H9 (cell line): ENCODE data around the gene PDLIM7. TPM values are rescaled to one million over a fixed set of nuclear protein-coding genes. Genes with fewer than 3 reads are reported as not detected.

ENCODE experiments used
- DNase-seq: peaks from one replicate; pipeline ENCODE4 v3.0.0-alpha.2; 2017
- H2AFZ ChIP-seq: one replicate; pipeline ENCODE4 v1.6.1; 2013; ENCODE audit warnings: mild to moderate bottlenecking, low read length, control low read depth, moderate library complexity
- H2AK5ac ChIP-seq: 2 replicates; pipeline ENCODE4 v1.6.1; 2013; ENCODE audit warnings: low read length, control low read depth, mixed read lengths; ENCODE audit not compliant: insufficient read length
- H2BK120ac ChIP-seq: one replicate; pipeline ENCODE4 v1.6.1; 2013; ENCODE audit warnings: low read depth, mild to moderate bottlenecking, low read length, control low read depth, inconsistent platforms; ENCODE audit not compliant: poor library complexity, severe bottlenecking
- H2BK12ac ChIP-seq: 2 replicates; pipeline ENCODE4 v1.6.1; 2013; ENCODE audit warnings: low read length, control low read depth, mixed read lengths, low read depth; ENCODE audit not compliant: insufficient read length
- H2BK15ac ChIP-seq: 2 replicates; pipeline ENCODE4 v1.6.1; 2013; ENCODE audit warnings: low read depth, low read length, control low read depth
- H2BK20ac ChIP-seq: one replicate; pipeline ENCODE4 v1.6.1; 2013; ENCODE audit warnings: low read depth, mild to moderate bottlenecking, low read length, control low read depth, inconsistent platforms; ENCODE audit not compliant: poor library complexity, severe bottlenecking
- H2BK5ac ChIP-seq: 2 replicates; pipeline ENCODE4 v1.6.1; 2013; ENCODE audit warnings: low read length, control low read depth, mixed read lengths; ENCODE audit not compliant: insufficient read length
- H3K14ac ChIP-seq: 2 replicates; pipeline ENCODE4 v1.6.1; 2013; ENCODE audit warnings: low read length, control low read depth; ENCODE audit not compliant: insufficient read depth
- H3K18ac ChIP-seq: 2 replicates; pipeline ENCODE4 v1.6.1; 2013; ENCODE audit warnings: low read depth, mild to moderate bottlenecking, mixed read lengths, low read length, control low read depth; ENCODE audit not compliant: insufficient read length
- H3K23ac ChIP-seq: 2 replicates; pipeline ENCODE4 v1.6.1; 2013; ENCODE audit warnings: low read length, control low read depth, mixed read lengths, low read depth; ENCODE audit not compliant: insufficient read length
- H3K23me2 ChIP-seq: 2 replicates; pipeline ENCODE4 v1.6.1; 2013; ENCODE audit warnings: low read depth, mild to moderate bottlenecking, mixed read lengths, low read length, control low read depth; ENCODE audit not compliant: insufficient read length, poor library complexity, severe bottlenecking
- H3K27ac ChIP-seq: 2 replicates; pipeline ENCODE4 v1.5.1; 2013; ENCODE audit warnings: low read length, control low read depth, mixed read lengths, low read depth; ENCODE audit not compliant: insufficient read length
- H3K27me3 ChIP-seq: 2 replicates; pipeline ENCODE4 v1.6.1; 2013; ENCODE audit warnings: low read length, control low read depth, inconsistent platforms; ENCODE audit not compliant: insufficient read depth
- H3K4ac ChIP-seq: 2 replicates; pipeline ENCODE4 v1.6.1; 2013; ENCODE audit warnings: low read depth, mild to moderate bottlenecking, control low read depth, inconsistent platforms, low read length, moderate library complexity
- H3K4me1 ChIP-seq: 2 replicates; pipeline ENCODE4 v1.6.1; 2013; ENCODE audit warnings: low read length, control low read depth, inconsistent platforms; ENCODE audit not compliant: insufficient read depth
- H3K4me2 ChIP-seq: 2 replicates; pipeline ENCODE4 v1.6.1; 2013; ENCODE audit warnings: low read length, control low read depth, mixed read lengths; ENCODE audit not compliant: insufficient read length, insufficient read depth
- H3K56ac ChIP-seq: 2 replicates; pipeline ENCODE4 v1.6.1; 2013; ENCODE audit warnings: low read depth, mild to moderate bottlenecking, mixed read lengths, low read length, control low read depth; ENCODE audit not compliant: insufficient read length
- H3K79me1 ChIP-seq: 2 replicates; pipeline ENCODE4 v1.6.1; 2013; ENCODE audit warnings: low read depth, mild to moderate bottlenecking, moderate library complexity, low read length, control low read depth, inconsistent platforms; ENCODE audit not compliant: insufficient read depth, poor library complexity, severe bottlenecking
- H3K79me2 ChIP-seq: 2 replicates; pipeline ENCODE4 v1.6.1; 2013; ENCODE audit warnings: low read length, control low read depth, inconsistent platforms; ENCODE audit not compliant: insufficient read depth
- H3K9ac ChIP-seq: 2 replicates; pipeline ENCODE4 v1.6.1; 2013; ENCODE audit warnings: low read length, control low read depth, mixed read lengths; ENCODE audit not compliant: insufficient read length; ENCODE audit errors: extremely low read depth
- H3K9me3 ChIP-seq: one replicate; pipeline ENCODE4 v1.6.1; 2013; ENCODE audit warnings: low read depth, low read length, inconsistent platforms; ENCODE audit not compliant: control insufficient read depth
- H3T11ph ChIP-seq: one replicate; pipeline ENCODE4 v1.6.1; 2013; ENCODE audit warnings: mild to moderate bottlenecking, low read length, control low read depth, inconsistent platforms
- H4K20me1 ChIP-seq: one replicate; pipeline ENCODE4 v1.6.1; 2013; ENCODE audit not compliant: control insufficient read depth, insufficient read length, insufficient read depth
- H4K5ac ChIP-seq: 2 replicates; pipeline ENCODE4 v1.6.1; 2013; ENCODE audit warnings: low read depth, mild to moderate bottlenecking, mixed read lengths, low read length, control low read depth; ENCODE audit not compliant: insufficient read length
- H4K8ac ChIP-seq: replicated peaks from 2 replicates; pipeline ENCODE4 v1.6.1; 2013; ENCODE audit warnings: low read length, control low read depth, mixed read lengths, low read depth; ENCODE audit not compliant: insufficient read length
- H4K91ac ChIP-seq: 2 replicates; pipeline ENCODE4 v1.6.1; 2013; ENCODE audit warnings: low read depth, mild to moderate bottlenecking, moderate library complexity, mixed read lengths, low read length, control low read depth; ENCODE audit not compliant: insufficient read length
- H3K27ac Mint-ChIP-seq, 3 experiments: 2 replicates in 2 of 3; 3 replicates in 1 of 3; pipeline ENCODE4 v1.8.0; 2020 to 2021; ENCODE audit warnings: mixed read lengths in 3 of 3, mild to moderate bottlenecking in 1 of 3, moderate library complexity in 1 of 3
- H3K27me3 Mint-ChIP-seq: 2 replicates; pipeline ENCODE4 v1.8.0; 2021; ENCODE audit warnings: low read depth, mild to moderate bottlenecking, moderate library complexity, mixed read lengths
- H3K36me3 Mint-ChIP-seq, 3 experiments: 2 replicates in 2 of 3; 3 replicates in 1 of 3; pipeline ENCODE4 v1.8.0; 2020 to 2021; ENCODE audit warnings: low read depth in 3 of 3, mixed read lengths in 3 of 3; ENCODE audit not compliant: insufficient read depth in 1 of 3
- H3K4me1 Mint-ChIP-seq, 2 experiments: 2 replicates each; pipeline ENCODE4 v1.8.0; 2020; ENCODE audit warnings: mixed read lengths in 2 of 2
- H3K4me3 Mint-ChIP-seq, 2 experiments: 2 replicates in 1 of 2; 3 replicates in 1 of 2; pipeline ENCODE4 v1.8.0; 2020 to 2021; ENCODE audit warnings: mild to moderate bottlenecking in 2 of 2, mixed read lengths in 2 of 2, moderate library complexity in 1 of 2
- H3K9me3 Mint-ChIP-seq, 2 experiments: 2 replicates in 1 of 2; 3 replicates in 1 of 2; pipeline ENCODE4 v1.8.0; 2020; ENCODE audit warnings: mild to moderate bottlenecking in 2 of 2, mixed read lengths in 2 of 2, moderate library complexity in 1 of 2
- CTCF ChIP-seq: fragments of 200-600 bp; sonication (generic); conservative IDR thresholded peaks from 3 replicates; pipeline ENCODE4 v1.8.0; 2021; ENCODE audit warnings: antibody characterized with exemption, mild to moderate bottlenecking
- WGBS: extraction: QIAGEN DNeasy Blood & Tissue Kit; methylation state at CpG from one replicate; pipeline ENCODE4 v1.1.7; 2013; ENCODE audit warnings: missing lambda C conversion rate, low lambda C conversion rate, mixed read lengths; ENCODE audit not compliant: insufficient read length; ENCODE audit errors: extremely low coverage; 5-methylcytosine and 5-hydroxymethylcytosine counted together
- total RNA-seq: library from RNA; stranded (reverse); gene quantifications from 2 replicates; pipeline ENCODE4 v1.2.1, GENCODE V29; 2021

The PDLIM7 gene
- total RNA-seq, 1 experiment from 2014 or later = 137 TPM

- DNase-seq = peak; percentile 93
- peaks cover 14% of the 10 kb centered on the region for H3K23me2 ChIP-seq
- WGBS = no CpG with 5 or more reads among the region's 80 CpGs
- peak overlapping the region; percentile 66 for H3K9ac ChIP-seq
- Mint-ChIP-seq H3K27me3 (peaks cover 25% of the 10 kb centered on the region), H3K4me1 (peaks cover 26 to 31% of the 10 kb centered on the region in 2 experiments), H3K9me3 (no peaks in the 10 kb centered on the region; a peak in 1 of 5 replicates), H3K36me3 (peaks cover 13 to 44% (median 31%) of the 10 kb centered on the region in 3 experiments), H3K27ac (peak overlapping the region in 2 of 3 experiments; percentile 84 to 85; a peak in 2 of 7 replicates), H3K4me3 (peak overlapping the region; percentile 72 to 86)
- H4K8ac ChIP-seq = no peak overlapping the region
- no peak overlapping the region for H2BK12ac ChIP-seq
- H3K18ac ChIP-seq = peak overlapping the region; percentile 97
- H3K14ac ChIP-seq = peak overlapping the region; percentile 98
- no peak overlapping the region for H2AK5ac ChIP-seq
- peak overlapping the region; percentile 42; the same call in 1 of the 2 replicates for H2BK15ac ChIP-seq
- no peak overlapping the region for H2BK20ac ChIP-seq
- peak overlapping the region; percentile 68; the same call in 1 of the 2 replicates for H3K4ac ChIP-seq
- H4K5ac ChIP-seq = no peak overlapping the region
- H2BK120ac ChIP-seq = peak overlapping the region; percentile 72
- peaks cover 4% of the 10 kb centered on the region; the same call in 1 of the 2 replicates for H3K27me3 ChIP-seq
- H3K4me1 ChIP-seq = no peaks in the 10 kb centered on the region
- H4K91ac ChIP-seq = no peak overlapping the region
- H3K79me1 ChIP-seq = no peaks in the 10 kb centered on the region
- no peak overlapping the region for H2BK5ac ChIP-seq
- H3K4me2 ChIP-seq = peak overlapping the region; percentile 73
- H3K23ac ChIP-seq = no peak overlapping the region
- no peak overlapping the region for H3K56ac ChIP-seq
- no peaks in the 10 kb centered on the region for H3K9me3 ChIP-seq
- peak; percentile 88 for TF ChIP-seq CTCF
- no peaks in the 10 kb centered on the region for H4K20me1 ChIP-seq
- no peak overlapping the region for H3T11ph ChIP-seq
- H2AFZ ChIP-seq = no peak overlapping the region
- H3K79me2 ChIP-seq = no peaks in the 10 kb centered on the region
- no peak overlapping the region for H3K27ac ChIP-seq
Observed at GRCh38 chr5:177455036-177455660, 42.3 kb downstream of the PDLIM7 start.
